Measurements from ENCODE around the gene C2orf78.

DNA sequence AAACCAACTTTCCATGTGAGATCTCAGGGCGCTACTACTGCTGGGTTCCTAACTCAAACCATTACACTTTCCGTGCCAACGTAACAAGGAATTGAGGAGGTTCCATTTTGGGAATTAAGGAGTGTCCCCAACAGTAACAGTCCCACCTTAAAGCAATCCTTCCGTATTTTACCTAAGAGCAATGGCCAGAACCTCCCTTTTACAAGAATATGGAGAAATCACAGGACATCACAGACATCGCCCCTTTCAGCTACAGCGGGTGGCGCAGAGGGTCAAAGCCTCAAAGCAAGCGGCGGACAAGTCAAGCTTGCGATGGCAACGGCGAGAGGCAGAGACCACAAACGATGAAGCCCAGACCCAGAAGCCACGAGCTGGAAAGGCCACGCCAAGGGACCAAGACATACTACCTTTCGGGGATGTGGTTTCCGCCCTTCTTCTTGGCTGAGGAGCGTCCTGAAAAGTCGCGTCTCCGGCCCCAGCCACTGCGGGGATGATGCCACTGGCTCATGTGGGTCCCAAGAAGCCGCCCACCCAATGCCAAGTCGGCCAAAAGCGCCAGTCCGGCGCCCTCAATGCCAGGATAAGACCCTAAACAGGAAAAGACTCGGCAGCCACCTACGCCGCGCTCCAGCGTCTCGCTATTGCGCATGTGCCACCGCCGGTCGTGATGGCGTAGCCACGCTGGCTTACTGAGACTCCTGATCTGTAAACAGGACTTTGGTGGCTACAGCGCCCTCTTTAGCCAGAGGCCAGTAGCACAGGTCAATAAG is 4.3 kb upstream of the C2orf78 start, which contains the start of gene DUSP11:
- TF ChIP-seq, protein P1, sequence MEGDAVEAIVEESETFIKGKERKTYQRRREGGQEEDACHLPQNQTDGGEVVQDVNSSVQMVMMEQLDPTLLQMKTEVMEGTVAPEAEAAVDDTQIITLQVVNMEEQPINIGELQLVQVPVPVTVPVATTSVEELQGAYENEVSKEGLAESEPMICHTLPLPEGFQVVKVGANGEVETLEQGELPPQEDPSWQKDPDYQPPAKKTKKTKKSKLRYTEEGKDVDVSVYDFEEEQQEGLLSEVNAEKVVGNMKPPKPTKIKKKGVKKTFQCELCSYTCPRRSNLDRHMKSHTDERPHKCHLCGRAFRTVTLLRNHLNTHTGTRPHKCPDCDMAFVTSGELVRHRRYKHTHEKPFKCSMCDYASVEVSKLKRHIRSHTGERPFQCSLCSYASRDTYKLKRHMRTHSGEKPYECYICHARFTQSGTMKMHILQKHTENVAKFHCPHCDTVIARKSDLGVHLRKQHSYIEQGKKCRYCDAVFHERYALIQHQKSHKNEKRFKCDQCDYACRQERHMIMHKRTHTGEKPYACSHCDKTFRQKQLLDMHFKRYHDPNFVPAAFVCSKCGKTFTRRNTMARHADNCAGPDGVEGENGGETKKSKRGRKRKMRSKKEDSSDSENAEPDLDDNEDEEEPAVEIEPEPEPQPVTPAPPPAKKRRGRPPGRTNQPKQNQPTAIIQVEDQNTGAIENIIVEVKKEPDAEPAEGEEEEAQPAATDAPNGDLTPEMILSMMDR (IDR thresholded peaks at IDR 0.05), result peak in 1 of 3 donors; percentile 93
- TF ChIP-seq POLR2A (IDR thresholded peaks at IDR 0.05), result peak in 1 of 2 donors; percentile 54
